ENCODE data around the gene C12orf43. TPM values are rescaled to one million over a fixed set of nuclear protein-coding genes. Genes with fewer than 3 reads are reported as not detected.

The C12orf43 gene
- total RNA-seq, 1 donor from 2014 or later: 15.5 TPM

DNA sequence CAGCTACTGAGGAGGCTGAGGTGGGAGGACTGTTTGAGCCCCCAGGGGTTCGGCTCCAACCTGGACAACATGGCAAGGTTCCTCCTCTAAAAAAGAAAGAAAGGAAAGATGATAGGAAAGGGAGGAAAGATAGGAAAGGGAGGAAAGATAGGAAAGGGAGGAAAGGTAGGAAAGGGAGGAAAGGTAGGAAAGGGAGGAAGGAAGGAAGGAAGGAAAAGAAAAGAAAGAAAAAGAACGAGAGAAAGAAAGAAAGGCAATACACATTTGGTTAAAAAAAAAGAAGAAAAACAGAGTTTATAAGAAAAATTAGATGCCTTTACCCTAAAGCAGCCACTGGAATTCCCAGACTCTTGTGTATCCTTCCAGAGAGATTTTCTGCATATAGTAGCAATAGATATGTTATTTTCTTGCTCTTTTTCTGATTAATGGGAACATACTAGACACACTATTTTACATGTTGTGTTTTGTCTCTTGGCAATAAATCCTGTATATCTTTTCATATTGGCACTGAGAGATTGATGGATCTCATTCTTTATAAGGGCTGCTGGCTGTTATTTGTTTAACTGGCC is 25.7 kb downstream of the C12orf43 start:
- DNase-seq (no peak), ATAC-seq (no peak)
- Histone ChIP-seq H3K36me3 (no peaks in the 10 kb centered on the region), H3K4me3 (no peak overlapping the region), H3K27me3 (no peaks in the 10 kb centered on the region), H3K27ac (no peak overlapping the region), H3K9me3 (no peaks in the 10 kb centered on the region), H3K4me1 (no peaks in the 10 kb centered on the region)
- intact Hi-C loops (cut with DNase I): no loop called here
- TF ChIP-seq, protein P1, sequence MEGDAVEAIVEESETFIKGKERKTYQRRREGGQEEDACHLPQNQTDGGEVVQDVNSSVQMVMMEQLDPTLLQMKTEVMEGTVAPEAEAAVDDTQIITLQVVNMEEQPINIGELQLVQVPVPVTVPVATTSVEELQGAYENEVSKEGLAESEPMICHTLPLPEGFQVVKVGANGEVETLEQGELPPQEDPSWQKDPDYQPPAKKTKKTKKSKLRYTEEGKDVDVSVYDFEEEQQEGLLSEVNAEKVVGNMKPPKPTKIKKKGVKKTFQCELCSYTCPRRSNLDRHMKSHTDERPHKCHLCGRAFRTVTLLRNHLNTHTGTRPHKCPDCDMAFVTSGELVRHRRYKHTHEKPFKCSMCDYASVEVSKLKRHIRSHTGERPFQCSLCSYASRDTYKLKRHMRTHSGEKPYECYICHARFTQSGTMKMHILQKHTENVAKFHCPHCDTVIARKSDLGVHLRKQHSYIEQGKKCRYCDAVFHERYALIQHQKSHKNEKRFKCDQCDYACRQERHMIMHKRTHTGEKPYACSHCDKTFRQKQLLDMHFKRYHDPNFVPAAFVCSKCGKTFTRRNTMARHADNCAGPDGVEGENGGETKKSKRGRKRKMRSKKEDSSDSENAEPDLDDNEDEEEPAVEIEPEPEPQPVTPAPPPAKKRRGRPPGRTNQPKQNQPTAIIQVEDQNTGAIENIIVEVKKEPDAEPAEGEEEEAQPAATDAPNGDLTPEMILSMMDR (IDR thresholded peaks at IDR 0.05): no peak

DNA sequence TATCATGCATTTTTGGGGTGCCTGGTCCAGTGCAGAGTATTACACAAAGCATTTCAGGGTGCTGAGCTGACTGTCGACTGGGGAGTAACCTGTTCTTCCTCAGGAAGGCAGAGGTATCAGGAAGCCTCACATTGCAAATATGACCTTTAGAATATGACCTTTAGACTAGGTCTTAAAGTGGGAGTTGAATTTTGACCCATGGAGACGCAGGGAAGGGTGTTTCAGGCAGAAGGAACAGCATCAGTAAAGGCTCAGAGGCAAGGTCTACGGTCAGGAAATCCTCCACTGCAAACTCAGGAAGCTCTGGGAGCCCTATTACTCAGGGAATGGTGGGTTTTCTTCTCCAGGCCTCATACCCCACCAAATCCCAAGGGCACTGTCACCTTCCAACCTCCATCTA is 26.6 kb downstream of the C12orf43 start:
- Histone ChIP-seq H3K36me3 (no peaks in the 10 kb centered on the region), H3K27me3 (no peaks in the 10 kb centered on the region), H3K27ac (no peak overlapping the region), H3K9me3 (no peaks in the 10 kb centered on the region), H3K4me3 (no peak overlapping the region), H3K4me1 (no peaks in the 10 kb centered on the region)
- ATAC-seq: no peak
- intact Hi-C loops (cut with DNase I): no loop called here
- TF ChIP-seq, protein P1 (IDR thresholded peaks at IDR 0.05): no peak
- no peak for DNase-seq

DNA sequence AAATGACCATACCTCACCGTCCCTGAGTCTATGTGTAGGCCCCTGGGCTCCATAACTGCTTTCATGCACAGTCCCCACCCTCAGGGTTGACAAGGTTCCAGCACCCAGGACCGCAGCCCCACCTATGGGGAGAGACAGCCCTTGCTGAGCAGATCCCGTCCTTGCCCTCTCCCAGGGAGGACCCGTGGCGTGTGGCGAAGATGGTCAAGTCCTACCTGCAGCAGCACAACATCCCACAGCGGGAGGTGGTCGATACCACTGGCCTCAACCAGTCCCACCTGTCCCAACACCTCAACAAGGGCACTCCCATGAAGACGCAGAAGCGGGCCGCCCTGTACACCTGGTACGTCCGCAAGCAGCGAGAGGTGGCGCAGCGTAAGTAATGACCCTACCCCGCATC is 27.6 kb downstream of the C12orf43 start:
- H3K27me3 ChIP-seq: no peaks in the 10 kb centered on the region

GRCh38 chr12:120988234-120988633 is 28.1 kb downstream of the C12orf43 start:
- no peaks in the 10 kb centered on the region for H3K9me3 ChIP-seq
- H3K4me1 ChIP-seq: no peaks in the 10 kb centered on the region
- DNase-seq: no peak
- TF ChIP-seq, protein P1 (IDR thresholded peaks at IDR 0.05): no peak
- no peaks in the 10 kb centered on the region for H3K36me3 ChIP-seq
- ATAC-seq: no peak
- H3K27ac ChIP-seq: no peak overlapping the region
- intact Hi-C loops (cut with DNase I): no loop called here
- H3K4me3 ChIP-seq: no peak overlapping the region
- no peaks in the 10 kb centered on the region for H3K27me3 ChIP-seq

More for the DNA sequence above, 27.6 kb downstream of the C12orf43 start:
- no peak for ATAC-seq
- Histone ChIP-seq H3K9me3 (no peaks in the 10 kb centered on the region), H3K4me3 (no peak overlapping the region), H3K27ac (no peak overlapping the region), H3K4me1 (no peaks in the 10 kb centered on the region), H3K36me3 (no peaks in the 10 kb centered on the region)
- no peak for DNase-seq
- TF ChIP-seq, protein P1 (IDR thresholded peaks at IDR 0.05): no peak
- intact Hi-C loops (cut with DNase I): no loop called here

DNA sequence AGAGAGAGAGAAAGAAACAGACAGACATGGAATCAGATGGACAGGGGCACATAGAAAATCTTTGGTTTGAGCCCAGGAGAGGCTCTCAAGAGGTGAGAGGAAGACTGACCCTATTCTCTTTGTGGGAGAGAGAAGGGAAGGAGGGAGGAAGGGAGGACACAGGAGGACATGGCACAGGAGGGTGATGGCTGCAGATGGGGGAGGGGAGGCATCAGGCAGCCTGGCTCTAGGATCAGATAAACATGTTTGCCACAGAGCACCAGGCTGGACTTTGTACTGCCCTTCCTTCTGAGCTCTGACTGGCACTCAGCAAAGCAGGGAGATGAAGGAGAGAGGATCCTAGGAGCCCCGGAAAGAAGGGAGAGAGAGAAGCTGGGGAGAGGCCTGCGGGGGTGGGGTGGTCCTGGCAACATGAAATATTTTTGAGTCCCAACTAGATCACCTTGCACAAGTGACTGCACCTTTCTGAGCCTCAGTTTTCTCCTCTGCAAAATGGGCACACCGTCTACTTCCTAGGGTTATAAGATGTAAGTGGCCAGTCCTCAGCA is 31.9 kb downstream of the C12orf43 start:
- H3K27me3 ChIP-seq: no peaks in the 10 kb centered on the region
- no peaks in the 10 kb centered on the region for H3K9me3 ChIP-seq
- TF ChIP-seq, protein P1 (IDR thresholded peaks at IDR 0.05): no peak
- no peak for DNase-seq
- H3K4me1 ChIP-seq: no peaks in the 10 kb centered on the region
- intact Hi-C loops (cut with DNase I): no loop called here
- no peak overlapping the region for H3K4me3 ChIP-seq
- no peaks in the 10 kb centered on the region for H3K36me3 ChIP-seq
- no peak for ATAC-seq
- H3K27ac ChIP-seq: no peak overlapping the region

DNA sequence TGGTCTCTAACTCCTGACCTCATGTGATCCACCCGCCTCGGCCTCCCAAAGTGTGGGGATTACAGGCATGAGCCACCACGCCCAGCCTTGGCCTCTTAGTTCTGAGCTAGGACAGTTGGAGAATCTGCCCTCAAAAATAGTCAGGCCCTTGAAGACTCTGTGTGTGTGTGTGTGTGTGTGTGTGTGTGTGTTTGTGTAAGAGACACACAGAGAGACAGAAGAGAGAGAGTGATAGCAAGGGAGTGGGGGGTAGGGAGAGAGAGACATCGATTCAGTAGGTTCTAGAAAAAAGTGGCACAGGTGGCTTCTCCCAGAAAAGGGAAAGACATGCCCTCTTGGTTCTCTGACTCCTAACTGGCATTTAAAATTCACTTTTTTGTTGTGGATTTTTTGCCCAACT is 32.5 kb downstream of the C12orf43 start:
- DNase-seq: no peak
- H3K4me1 ChIP-seq: no peaks in the 10 kb centered on the region
- no peak overlapping the region for H3K27ac ChIP-seq
- H3K27me3 ChIP-seq: no peaks in the 10 kb centered on the region
- TF ChIP-seq, protein P1 (IDR thresholded peaks at IDR 0.05): no peak
- no peak for ATAC-seq
- no peaks in the 10 kb centered on the region for H3K36me3 ChIP-seq
- H3K9me3 ChIP-seq: no peaks in the 10 kb centered on the region
- intact Hi-C loops (cut with DNase I): no loop called here
- no peak overlapping the region for H3K4me3 ChIP-seq

All from upper lobe of right lung (tissue), 1 donor.